ENCODE data around the gene PSMA5. TPM values are rescaled to one million over a fixed set of nuclear protein-coding genes. Genes with fewer than 3 reads are reported as not detected.
"Not testable (repeated sequence)": the region's sequence is repeated elsewhere in the genome, so short reads cannot be mapped to it uniquely, and the experiment has no call there.

PSMA5 gene
- total and polyA plus RNA-seq, 8 donors: 16.1 to 36.2 (median 25.8) TPM

GRCh38 chr1:109396513-109396839 is 29.8 kb downstream of the PSMA5 start:
- 9 to 10% methylated on average over 2 of the region's 2 CpGs for WGBS, 2 donors
- Histone ChIP-seq H3K27me3 (no peaks in the 10 kb centered on the region), H3K36me3 (no peaks in the 10 kb centered on the region), H3K4me3 (peak overlapping the region in 3 of 4 donors; percentile 46 to 68 (median 59)), H3K9me3 (no peaks in the 10 kb centered on the region), H3K27ac (peak overlapping the region in 3 of 4 donors; percentile 9 to 46 (median 39)), H3K4me1 (peaks cover 4 to 51% (median 23%) of the 10 kb centered on the region in 3 donors)
- ATAC-seq: no peak
- no peak for DNase-seq
- no peak for TF ChIP-seq CTCF (IDR thresholded peaks at IDR 0.05)
- intact Hi-C loops (cut with DNase I): loop anchor here in 2 of 3 donors (5.0 to 10.0 kb wide), 2 partner anchors 122 to 134 kb away; no protein-coding TSS in a partner anchor
- no peak for FAIRE-seq

- intact Hi-C loops (cut with DNase I): loop anchor here in 2 of 3 donors (5.0 to 10.0 kb wide), 2 partner anchors 121 to 134 kb away; no protein-coding TSS in a partner anchor
- H3K27me3 ChIP-seq: no peaks in the 10 kb centered on the region
- DNase-seq: no peak
- FAIRE-seq: no peak
- 45 to 51% methylated on average over 5 of the region's 5 CpGs for WGBS, 2 donors
- no peaks in the 10 kb centered on the region for H3K36me3 ChIP-seq
- H3K27ac ChIP-seq: peak overlapping the region in 3 of 4 donors; percentile 9 to 46 (median 39)
- ATAC-seq: peak in 2 of 4 donors; percentile 1 to 11
- peaks cover 4 to 57% (median 23%) of the 10 kb centered on the region in 3 donors for H3K4me1 ChIP-seq
- peak overlapping the region in 1 of 4 donors; percentile 68 for H3K4me3 ChIP-seq
- no peaks in the 10 kb centered on the region for H3K9me3 ChIP-seq
- no peak for TF ChIP-seq CTCF (IDR thresholded peaks at IDR 0.05)
These were observed 30.4 kb downstream of the PSMA5 start for GRCh38 chr1:109395602-109396512.

- H3K36me3 ChIP-seq, FAIRE-seq, ATAC-seq, H3K9me3 ChIP-seq, H3K27me3 ChIP-seq, DNase-seq, H3K4me3 ChIP-seq: not testable (repeated sequence)
- intact Hi-C loops (cut with DNase I): loop anchor here in 2 of 3 donors (5.0 to 10.0 kb wide), 2 partner anchors 120 to 133 kb away; no protein-coding TSS in a partner anchor
- 63 to 65% methylated on average over 8 of the region's 8 CpGs for WGBS, 2 donors
- Histone ChIP-seq H3K27ac (peak overlapping the region in 1 of 4 donors; percentile 9), H3K4me1 (peaks cover 4 to 59% (median 23%) of the 10 kb centered on the region in 3 donors)
These were observed 31.0 kb downstream of the PSMA5 start for GRCh38 chr1:109395282-109395599.

- no peaks in the 10 kb centered on the region for H3K9me3 ChIP-seq
- FAIRE-seq (no peak), ATAC-seq (no peak), DNase-seq (no peak)
- H3K27me3 ChIP-seq: no peaks in the 10 kb centered on the region
- peaks cover 4 to 59% (median 23%) of the 10 kb centered on the region in 3 donors for H3K4me1 ChIP-seq
- TF ChIP-seq CTCF (IDR thresholded peaks at IDR 0.05): no peak
- 71 to 77% methylated on average over 5 of the region's 5 CpGs for WGBS, 2 donors
- peak overlapping the region in 2 of 4 donors; percentile 30 to 81 for H3K27ac ChIP-seq
- H3K4me3 ChIP-seq: no peak overlapping the region
- intact Hi-C loops (cut with DNase I): loop anchor here in 2 of 3 donors (5.0 to 10.0 kb wide), 2 partner anchors 120 to 132 kb away; no protein-coding TSS in a partner anchor
- no peaks in the 10 kb centered on the region for H3K36me3 ChIP-seq
These were observed 31.5 kb downstream of the PSMA5 start for GRCh38 chr1:109394591-109395281.

GRCh38 chr1:109393617-109394233 is 32.5 kb downstream of the PSMA5 start:
- WGBS, 2 donors: 40 to 41% methylated on average over 2 of the region's 2 CpGs
- peaks cover 4 to 60% (median 23%) of the 10 kb centered on the region in 3 donors for H3K4me1 ChIP-seq
- no peak overlapping the region for H3K4me3 ChIP-seq
- no peaks in the 10 kb centered on the region for H3K9me3 ChIP-seq
- no peak for TF ChIP-seq CTCF (IDR thresholded peaks at IDR 0.05)
- ATAC-seq: no peak
- no peak for DNase-seq
- peak overlapping the region; percentile 35 to 81 (median 69) for H3K27ac ChIP-seq
- H3K36me3 ChIP-seq: no peaks in the 10 kb centered on the region
- FAIRE-seq: no peak
- no peaks in the 10 kb centered on the region for H3K27me3 ChIP-seq
- intact Hi-C loops (cut with DNase I): loop anchor here in 1 of 3 donors (10.0 kb wide), 1 partner anchor 119 kb away; no protein-coding TSS in a partner anchor
